AG08395 (cell line): ENCODE data around the gene TMEM243.
"Not testable (repeated sequence)": the region's sequence is repeated elsewhere in the genome, so short reads cannot be mapped to it uniquely, and the experiment has no call there.

Experiments
- DNase-seq: peaks from one replicate; pipeline ENCODE4 v3.0.0; 2012; ENCODE audit warnings: mixed read lengths, low spot score

TMEM243 gene

GRCh38 chr7:87219545-87220025 is at the start of gene TMEM243:
Gene TMEM243, minus strand, starts transcription at chr7:87219732. Its CDS starts 229 bp downstream, at chr7:87219503.
- DNase-seq = peak; percentile 72

GRCh38 chr7:87267239-87267900 is 47.8 kb upstream of the TMEM243 start:
- DNase-seq = no peak

GRCh38 chr7:87263537-87263936 is 44.0 kb upstream of the TMEM243 start:
- DNase-seq = no peak

- DNase-seq = no peak
These were observed 34.1 kb upstream of the TMEM243 start for GRCh38 chr7:87253589-87254087.

GRCh38 chr7:87245671-87246070 is 26.1 kb upstream of the TMEM243 start:
- DNase-seq = not testable (repeated sequence)

GRCh38 chr7:87238464-87239051 is 19.0 kb upstream of the TMEM243 start:
- not testable (repeated sequence) for DNase-seq

GRCh38 chr7:87234949-87235348 is 15.4 kb upstream of the TMEM243 start:
- peak; percentile 18 for DNase-seq

GRCh38 chr7:87231711-87232110 is 12.2 kb upstream of the TMEM243 start:
- DNase-seq = no peak

GRCh38 chr7:87231258-87231657 is 11.7 kb upstream of the TMEM243 start:
- DNase-seq = no peak

- DNase-seq = no peak
These were observed 7.0 kb upstream of the TMEM243 start for GRCh38 chr7:87226495-87226894.

- DNase-seq = no peak
These were observed 6.2 kb upstream of the TMEM243 start for GRCh38 chr7:87225696-87226095.

- DNase-seq = peak; percentile 18
These were observed 4.1 kb upstream of the TMEM243 start for GRCh38 chr7:87223666-87224065.

GRCh38 chr7:87220734-87221215 is 1.2 kb upstream of the TMEM243 start:
- DNase-seq = peak; percentile 21

- peak; percentile 85 for DNase-seq
These were observed 648 bp upstream of the TMEM243 start for GRCh38 chr7:87220026-87220733.

GRCh38 chr7:87218796-87219544 is 562 bp downstream of the TMEM243 start:
- DNase-seq = peak; percentile 54

- DNase-seq = no peak
These were observed 1.4 kb downstream of the TMEM243 start for GRCh38 chr7:87217983-87218653.

- DNase-seq = no peak
These were observed 2.6 kb downstream of the TMEM243 start for GRCh38 chr7:87216701-87217508.

- no peak for DNase-seq
These were observed 4.5 kb downstream of the TMEM243 start for GRCh38 chr7:87215046-87215445.

GRCh38 chr7:87213811-87214210 is 5.7 kb downstream of the TMEM243 start:
- DNase-seq = no peak

GRCh38 chr7:87213252-87213651 is 6.3 kb downstream of the TMEM243 start:
- DNase-seq = no peak

- no peak for DNase-seq
These were observed 7.0 kb downstream of the TMEM243 start for GRCh38 chr7:87212498-87212897.
